MM.1S (cell line): ENCODE data around the gene PCGF3.

Experiments
- DNase-seq: peaks from one replicate; pipeline ENCODE4 v3.0.0-alpha.2; 2015
- H2AFZ ChIP-seq: fragments of 300-600 bp; sonication (generic); 2 replicates; pipeline ENCODE4 v1.6.0; 2016; ENCODE audit warnings: antibody characterized with exemption, low read length
- H3F3A ChIP-seq: fragments of 300-600 bp; sonication (generic); 2 replicates; pipeline ENCODE4 v1.6.1; 2016; ENCODE audit warnings: mild to moderate bottlenecking, antibody characterized with exemption, low read length, moderate library complexity, mixed read lengths; ENCODE audit not compliant: insufficient read depth
- H3K27ac ChIP-seq: fragments of 300-600 bp; sonication (generic); 2 replicates; pipeline ENCODE4 v1.5.1; 2016; ENCODE audit warnings: mild to moderate bottlenecking, low read length
- H3K27me3 ChIP-seq: fragments of 300-600 bp; sonication (generic); replicated peaks from 2 replicates; pipeline ENCODE4 v1.6.0; 2016; ENCODE audit warnings: low read length; ENCODE audit not compliant: insufficient read depth
- H3K36me3 ChIP-seq: fragments of 300-600 bp; sonication (generic); replicated peaks from 2 replicates; pipeline ENCODE4 v1.6.1; 2016; ENCODE audit warnings: mild to moderate bottlenecking, low read length, mixed read lengths; ENCODE audit not compliant: insufficient read depth
- H3K4me1 ChIP-seq: fragments of 300-600 bp; sonication (generic); 2 replicates; pipeline ENCODE4 v1.6.1; 2016; ENCODE audit warnings: low read length, mixed read lengths
- H3K4me2 ChIP-seq: fragments of 300-600 bp; sonication (generic); 2 replicates; pipeline ENCODE4 v1.6.0; 2016; ENCODE audit warnings: low read depth, low read length
- H3K4me3 ChIP-seq: fragments of 300-600 bp; sonication (generic); 2 replicates; pipeline ENCODE4 v1.5.1; 2016; ENCODE audit warnings: low read length, mixed read lengths
- H3K79me2 ChIP-seq: fragments of 300-600 bp; sonication (generic); 2 replicates; pipeline ENCODE4 v1.6.1; 2016; ENCODE audit warnings: mixed run types, low read length, mixed read lengths
- H3K9ac ChIP-seq: fragments of 300-600 bp; sonication (generic); 2 replicates; pipeline ENCODE4 v1.6.1; 2016; ENCODE audit warnings: low read length, mixed read lengths
- H3K9me2 ChIP-seq: fragments of 300-600 bp; sonication (generic); replicated peaks from 2 replicates; pipeline ENCODE4 v1.6.1; 2016; ENCODE audit warnings: mild to moderate bottlenecking, low read length, mixed read lengths; ENCODE audit not compliant: insufficient read depth
- H3K9me3 ChIP-seq: fragments of 300-600 bp; sonication (generic); replicated peaks from 2 replicates; pipeline ENCODE4 v1.6.1; 2016; ENCODE audit warnings: mild to moderate bottlenecking, low read length, mixed read lengths; ENCODE audit not compliant: insufficient read depth
- H4K20me1 ChIP-seq: fragments of 300-600 bp; sonication (generic); 2 replicates; pipeline ENCODE4 v1.6.1; 2016; ENCODE audit warnings: mild to moderate bottlenecking, low read length, moderate library complexity, mixed read lengths; ENCODE audit not compliant: insufficient read depth
- EZH2 ChIP-seq: fragments of 300-600 bp; sonication (generic); optimal IDR thresholded peaks from 2 replicates; pipeline ENCODE3; 2017; ENCODE audit warnings: low read depth, mild to moderate bottlenecking, antibody characterized with exemption, low read length, mixed read lengths
- EZH2phosphoT487 ChIP-seq: fragments of 300-600 bp; sonication (generic); IDR thresholded peaks from 2 replicates; pipeline ENCODE4 v1.6.1; 2018; ENCODE audit warnings: antibody characterized with exemption, low read length
- TF ChIP-seq, protein P1 (sequence below): fragments of 300-600 bp; sonication (generic); IDR thresholded peaks from 2 replicates; pipeline ENCODE4 v1.5.1; 2016; ENCODE audit warnings: antibody characterized with exemption, low read length, mixed read lengths

PCGF3 gene

DNA sequence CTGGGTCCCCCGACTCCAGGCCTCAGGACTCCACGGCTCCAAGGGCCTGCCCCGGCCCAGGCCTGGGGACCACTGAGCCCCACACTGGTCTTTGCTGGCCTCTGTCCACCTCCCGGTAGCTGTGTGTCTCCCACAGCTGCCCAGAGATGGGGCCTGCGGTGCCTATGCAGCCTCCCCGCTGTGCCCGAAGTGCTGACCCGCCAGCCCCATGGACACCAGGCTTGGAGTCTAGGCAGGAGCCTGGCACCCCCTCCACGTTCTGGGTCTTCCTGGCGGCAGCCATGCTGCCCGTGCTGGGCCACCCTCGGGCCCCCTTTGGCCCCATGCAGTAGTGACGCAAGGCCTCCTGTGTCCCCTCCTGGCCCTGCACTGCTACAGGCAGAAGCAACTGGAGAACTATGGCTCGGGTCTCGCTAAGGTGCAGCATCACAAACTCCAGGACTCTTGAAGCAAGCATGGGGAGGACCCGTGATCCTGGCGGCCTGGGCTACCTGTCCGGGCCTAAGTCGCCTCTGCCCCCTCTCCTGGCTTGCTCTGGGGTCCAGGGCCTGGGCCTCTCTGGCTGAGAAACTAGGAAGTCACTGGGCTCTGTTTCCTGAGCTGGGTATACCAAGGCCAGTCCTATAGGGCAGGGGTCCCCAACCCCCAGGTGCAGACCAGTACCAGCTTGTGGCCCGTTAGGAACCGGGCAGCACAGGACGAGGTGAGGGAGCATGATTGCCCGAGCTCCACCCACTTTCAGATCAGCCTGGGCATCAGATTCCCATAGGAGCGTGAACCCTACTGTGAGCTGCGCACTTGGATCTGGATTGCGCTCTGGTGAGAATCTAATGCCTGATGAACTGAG is 30.4 kb upstream of the PCGF3 start:
- no peaks in the 10 kb centered on the region for H3K9me3 ChIP-seq
- H3K27me3 ChIP-seq, result no peaks in the 10 kb centered on the region
- H3F3A ChIP-seq, result no peaks in the 10 kb centered on the region
- H3K4me2 ChIP-seq, result peak overlapping the region; percentile 81; the same call in 1 of the 2 replicates
- no peak for DNase-seq
- no peak for TF ChIP-seq EZH2
- no peaks in the 10 kb centered on the region for H3K4me1 ChIP-seq
- H4K20me1 ChIP-seq, result no peaks in the 10 kb centered on the region
- H3K27ac ChIP-seq, result no peak overlapping the region
- H3K9me2 ChIP-seq, result no peaks in the 10 kb centered on the region
- H3K36me3 ChIP-seq, result no peaks in the 10 kb centered on the region
- H3K9ac ChIP-seq, result no peak overlapping the region
- H2AFZ ChIP-seq, result peak overlapping the region; percentile 79
- peak overlapping the region; percentile 70 for H3K4me3 ChIP-seq
- no peaks in the 10 kb centered on the region for H3K79me2 ChIP-seq

DNA sequence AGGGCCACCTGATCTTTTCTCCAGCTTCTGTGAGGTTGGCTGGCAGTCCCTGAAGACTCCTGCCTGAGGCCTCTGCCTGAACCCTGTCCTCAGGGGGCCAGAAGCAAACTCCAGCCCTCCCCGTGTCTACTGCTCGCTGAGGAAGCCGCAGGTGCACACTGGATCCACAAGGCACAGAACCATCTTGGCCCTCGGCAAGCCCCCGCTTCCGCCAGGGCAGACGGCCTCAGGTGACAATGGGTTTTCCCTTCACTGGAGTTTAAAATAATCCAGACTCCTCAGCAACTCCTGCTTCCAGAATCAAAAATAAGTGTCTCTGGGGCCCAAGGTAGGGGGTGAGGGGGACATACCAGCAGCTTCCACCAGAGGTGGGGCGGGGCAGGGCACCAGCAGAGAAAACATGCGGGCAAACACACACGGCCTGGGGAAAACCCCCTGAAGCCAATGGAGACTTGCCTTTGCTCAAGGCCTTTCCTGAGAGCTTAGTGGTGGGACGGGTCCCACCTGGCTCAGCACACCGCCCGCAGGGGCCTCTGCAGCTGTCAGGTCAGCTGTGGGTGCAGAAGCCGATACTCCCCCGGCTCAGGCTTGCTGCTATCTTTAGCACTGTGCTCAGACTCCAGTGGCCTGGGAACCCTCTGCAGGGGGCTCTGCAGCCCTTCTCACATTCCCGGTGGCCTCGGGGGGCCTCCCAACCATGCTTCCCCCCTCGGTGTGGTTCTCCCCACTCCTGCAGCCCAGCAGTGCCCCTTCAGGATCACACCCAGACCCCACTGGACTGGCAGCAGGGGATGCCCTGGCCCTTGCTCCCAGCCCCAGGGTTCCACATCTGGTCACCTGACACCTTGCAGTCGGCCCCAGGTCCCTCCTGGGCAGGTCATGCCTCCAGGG is 29.4 kb upstream of the PCGF3 start:
- no peaks in the 10 kb centered on the region for H3K9me2 ChIP-seq
- no peak overlapping the region for H3K4me3 ChIP-seq
- H3K4me2 ChIP-seq, result no peak overlapping the region
- H3F3A ChIP-seq, result no peaks in the 10 kb centered on the region
- no peak overlapping the region for H3K9ac ChIP-seq
- no peaks in the 10 kb centered on the region for H3K9me3 ChIP-seq
- H3K27me3 ChIP-seq, result no peaks in the 10 kb centered on the region
- no peak for TF ChIP-seq EZH2phosphoT487
- TF ChIP-seq EZH2, result no peak
- no peaks in the 10 kb centered on the region for H3K79me2 ChIP-seq
- no peaks in the 10 kb centered on the region for H3K4me1 ChIP-seq
- H4K20me1 ChIP-seq, result no peaks in the 10 kb centered on the region
- no peak overlapping the region for H2AFZ ChIP-seq
- no peak overlapping the region for H3K27ac ChIP-seq
- H3K36me3 ChIP-seq, result no peaks in the 10 kb centered on the region
- no peak for DNase-seq

DNA sequence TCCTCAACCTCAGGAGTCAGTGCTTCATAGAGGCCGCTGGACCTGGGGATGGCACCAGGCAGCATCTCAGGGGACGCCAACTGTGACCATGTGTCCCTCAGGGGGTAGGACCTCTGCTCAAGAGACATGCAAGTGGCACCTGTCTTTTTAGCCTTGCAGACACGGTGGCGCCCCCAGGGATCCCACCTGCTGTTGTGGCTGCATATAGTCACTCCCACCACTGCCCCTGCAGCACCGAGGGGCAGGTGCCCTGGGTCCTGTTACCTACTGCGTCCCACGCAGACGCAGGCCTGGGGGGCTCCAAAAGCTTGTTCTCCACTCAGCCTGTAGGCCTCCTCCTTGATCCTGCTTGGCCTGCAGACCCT is 28.8 kb upstream of the PCGF3 start:
- H3K4me3 ChIP-seq, result no peak overlapping the region
- no peaks in the 10 kb centered on the region for H3K36me3 ChIP-seq
- no peaks in the 10 kb centered on the region for H3K9me2 ChIP-seq
- H2AFZ ChIP-seq, result no peak overlapping the region
- no peak for DNase-seq
- H3K79me2 ChIP-seq, result no peaks in the 10 kb centered on the region
- no peak overlapping the region for H3K27ac ChIP-seq
- no peaks in the 10 kb centered on the region for H3F3A ChIP-seq
- H3K27me3 ChIP-seq, result no peaks in the 10 kb centered on the region
- TF ChIP-seq, protein P1, sequence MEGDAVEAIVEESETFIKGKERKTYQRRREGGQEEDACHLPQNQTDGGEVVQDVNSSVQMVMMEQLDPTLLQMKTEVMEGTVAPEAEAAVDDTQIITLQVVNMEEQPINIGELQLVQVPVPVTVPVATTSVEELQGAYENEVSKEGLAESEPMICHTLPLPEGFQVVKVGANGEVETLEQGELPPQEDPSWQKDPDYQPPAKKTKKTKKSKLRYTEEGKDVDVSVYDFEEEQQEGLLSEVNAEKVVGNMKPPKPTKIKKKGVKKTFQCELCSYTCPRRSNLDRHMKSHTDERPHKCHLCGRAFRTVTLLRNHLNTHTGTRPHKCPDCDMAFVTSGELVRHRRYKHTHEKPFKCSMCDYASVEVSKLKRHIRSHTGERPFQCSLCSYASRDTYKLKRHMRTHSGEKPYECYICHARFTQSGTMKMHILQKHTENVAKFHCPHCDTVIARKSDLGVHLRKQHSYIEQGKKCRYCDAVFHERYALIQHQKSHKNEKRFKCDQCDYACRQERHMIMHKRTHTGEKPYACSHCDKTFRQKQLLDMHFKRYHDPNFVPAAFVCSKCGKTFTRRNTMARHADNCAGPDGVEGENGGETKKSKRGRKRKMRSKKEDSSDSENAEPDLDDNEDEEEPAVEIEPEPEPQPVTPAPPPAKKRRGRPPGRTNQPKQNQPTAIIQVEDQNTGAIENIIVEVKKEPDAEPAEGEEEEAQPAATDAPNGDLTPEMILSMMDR, result no peak
- TF ChIP-seq EZH2phosphoT487 (no peak), EZH2 (no peak)
- no peak overlapping the region for H3K4me2 ChIP-seq
- no peaks in the 10 kb centered on the region for H3K4me1 ChIP-seq
- H3K9me3 ChIP-seq, result no peaks in the 10 kb centered on the region
- no peaks in the 10 kb centered on the region for H4K20me1 ChIP-seq
- H3K9ac ChIP-seq, result no peak overlapping the region

DNA sequence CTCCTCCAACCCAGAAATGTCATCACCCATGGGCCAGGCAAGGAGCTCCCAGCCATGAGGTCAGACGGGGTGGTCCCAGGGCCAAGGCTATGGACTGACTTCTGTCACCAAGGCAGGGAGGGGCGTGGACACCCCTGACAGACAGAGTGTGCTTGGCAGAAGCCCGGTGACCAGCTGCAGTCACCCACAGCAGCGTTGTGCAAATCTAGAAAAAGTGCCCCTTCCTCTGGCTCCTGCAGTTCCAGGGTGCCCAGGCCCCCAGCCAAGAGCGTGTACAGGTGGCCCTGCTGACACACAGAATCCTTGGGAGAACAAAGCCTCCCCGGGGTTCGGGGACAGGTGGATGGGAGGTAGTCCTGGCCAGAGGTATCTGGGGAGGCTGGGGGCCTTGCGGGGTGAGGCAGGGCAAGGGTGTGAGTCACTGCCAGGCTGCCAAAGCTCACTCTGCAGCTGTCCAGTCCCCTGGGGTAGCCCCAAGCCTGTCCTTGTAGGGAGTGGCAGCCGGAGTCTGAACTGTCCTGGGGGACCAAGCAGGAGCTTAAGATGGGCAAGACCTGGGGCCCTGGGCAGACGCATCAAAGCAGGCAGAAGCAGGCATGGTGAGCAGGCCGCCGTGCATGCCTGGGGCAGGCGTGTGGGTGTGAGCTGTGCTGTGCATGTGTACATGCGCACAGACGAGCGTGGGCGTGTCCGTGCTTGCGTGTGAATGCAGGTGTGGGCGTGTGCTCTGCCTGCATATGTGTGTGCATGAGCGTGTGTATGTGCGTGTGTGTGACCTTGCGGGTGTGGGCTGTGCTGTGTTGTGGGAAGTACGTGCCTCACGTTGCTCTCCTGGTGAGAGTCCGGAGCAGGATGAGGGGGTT is 28.0 kb upstream of the PCGF3 start:
- no peaks in the 10 kb centered on the region for H3K9me2 ChIP-seq
- DNase-seq, result no peak
- no peaks in the 10 kb centered on the region for H3K79me2 ChIP-seq
- no peaks in the 10 kb centered on the region for H3K9me3 ChIP-seq
- no peaks in the 10 kb centered on the region for H3F3A ChIP-seq
- H3K27ac ChIP-seq, result no peak overlapping the region
- TF ChIP-seq EZH2phosphoT487 (no peak), EZH2 (no peak)
- TF ChIP-seq, protein P1, result no peak
- H3K9ac ChIP-seq, result no peak overlapping the region
- no peak overlapping the region for H3K4me2 ChIP-seq
- H4K20me1 ChIP-seq, result no peaks in the 10 kb centered on the region
- no peak overlapping the region for H3K4me3 ChIP-seq
- no peaks in the 10 kb centered on the region for H3K36me3 ChIP-seq
- H2AFZ ChIP-seq, result no peak overlapping the region
- no peaks in the 10 kb centered on the region for H3K27me3 ChIP-seq
- H3K4me1 ChIP-seq, result no peaks in the 10 kb centered on the region
